ENCODE measurements around the gene ERC2. TPM values are rescaled to one million over a fixed set of nuclear protein-coding genes. Genes with fewer than 3 reads are reported as not detected.

ERC2 gene
- total RNA-seq, 1 donor from 2014 or later: 0.65 TPM

DNA sequence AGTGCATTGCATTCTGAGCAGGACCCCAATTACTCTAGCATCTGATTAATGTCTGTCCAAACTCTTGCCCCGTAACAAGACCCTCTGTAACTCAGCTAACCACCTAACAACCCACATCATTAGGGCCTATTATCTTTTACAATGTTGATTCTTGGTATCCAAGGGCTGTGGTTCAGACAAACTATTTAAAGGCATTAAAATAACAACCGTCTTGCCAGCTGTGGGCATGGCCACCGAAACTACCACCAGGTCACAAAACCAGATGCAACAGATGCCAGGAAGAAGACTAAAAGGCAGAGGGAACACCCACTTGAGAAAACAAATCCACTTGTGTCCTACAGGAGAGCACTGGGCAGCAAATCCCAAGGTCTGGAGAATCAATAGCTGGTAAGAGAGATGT lies 262.9 kb downstream of the ERC2 start:
- DNase-seq (ENCODE audit: low spot score): no peak
- H3K9me3 Mint-ChIP-seq (ENCODE audit: low read depth): no peaks in the 10 kb centered on the region
- no peak overlapping the region for H3K4me3 Mint-ChIP-seq (ENCODE audit: unreplicated experiment)
- no peak overlapping the region for H3K27ac Mint-ChIP-seq (ENCODE audit: unreplicated experiment)
- TF ChIP-seq, protein P1, sequence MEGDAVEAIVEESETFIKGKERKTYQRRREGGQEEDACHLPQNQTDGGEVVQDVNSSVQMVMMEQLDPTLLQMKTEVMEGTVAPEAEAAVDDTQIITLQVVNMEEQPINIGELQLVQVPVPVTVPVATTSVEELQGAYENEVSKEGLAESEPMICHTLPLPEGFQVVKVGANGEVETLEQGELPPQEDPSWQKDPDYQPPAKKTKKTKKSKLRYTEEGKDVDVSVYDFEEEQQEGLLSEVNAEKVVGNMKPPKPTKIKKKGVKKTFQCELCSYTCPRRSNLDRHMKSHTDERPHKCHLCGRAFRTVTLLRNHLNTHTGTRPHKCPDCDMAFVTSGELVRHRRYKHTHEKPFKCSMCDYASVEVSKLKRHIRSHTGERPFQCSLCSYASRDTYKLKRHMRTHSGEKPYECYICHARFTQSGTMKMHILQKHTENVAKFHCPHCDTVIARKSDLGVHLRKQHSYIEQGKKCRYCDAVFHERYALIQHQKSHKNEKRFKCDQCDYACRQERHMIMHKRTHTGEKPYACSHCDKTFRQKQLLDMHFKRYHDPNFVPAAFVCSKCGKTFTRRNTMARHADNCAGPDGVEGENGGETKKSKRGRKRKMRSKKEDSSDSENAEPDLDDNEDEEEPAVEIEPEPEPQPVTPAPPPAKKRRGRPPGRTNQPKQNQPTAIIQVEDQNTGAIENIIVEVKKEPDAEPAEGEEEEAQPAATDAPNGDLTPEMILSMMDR (IDR thresholded peaks at IDR 0.05): no peak
- H3K4me1 Mint-ChIP-seq (ENCODE audit: low read depth): peaks cover 4% of the 10 kb centered on the region
- no peaks in the 10 kb centered on the region for H3K36me3 Mint-ChIP-seq (ENCODE audit: low read depth)
- H3K27me3 Mint-ChIP-seq (ENCODE audit: low read depth): no peaks in the 10 kb centered on the region

DNA sequence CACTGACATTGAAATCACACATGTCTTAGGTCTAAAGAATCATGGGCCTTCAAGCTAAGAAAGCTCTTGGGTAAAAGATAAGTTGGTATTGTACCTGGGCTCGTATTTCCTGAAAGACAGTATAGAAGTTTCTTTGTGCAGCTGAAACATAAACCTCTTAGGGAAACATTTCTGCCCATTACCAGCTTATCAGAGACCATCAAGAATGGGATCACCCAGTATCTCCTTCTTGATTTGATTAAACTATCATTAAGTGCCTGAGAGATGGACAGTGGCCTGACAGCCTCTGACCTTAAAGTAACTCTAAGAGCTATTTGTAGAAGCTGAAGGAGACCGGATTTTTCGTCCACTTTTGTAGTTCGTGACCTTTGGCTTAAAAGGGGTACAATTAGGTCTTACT lies 265.3 kb downstream of the ERC2 start:
- Mint-ChIP-seq H3K27ac (ENCODE audit: unreplicated experiment) (no peak overlapping the region), H3K4me1 (ENCODE audit: low read depth) (peaks cover 12% of the 10 kb centered on the region), H3K4me3 (ENCODE audit: unreplicated experiment) (no peak overlapping the region), H3K36me3 (ENCODE audit: low read depth) (no peaks in the 10 kb centered on the region), H3K9me3 (ENCODE audit: low read depth) (no peaks in the 10 kb centered on the region), H3K27me3 (ENCODE audit: low read depth) (no peaks in the 10 kb centered on the region)
- no peak for DNase-seq (ENCODE audit: low spot score)
- TF ChIP-seq, protein P1 (IDR thresholded peaks at IDR 0.05): no peak

DNA sequence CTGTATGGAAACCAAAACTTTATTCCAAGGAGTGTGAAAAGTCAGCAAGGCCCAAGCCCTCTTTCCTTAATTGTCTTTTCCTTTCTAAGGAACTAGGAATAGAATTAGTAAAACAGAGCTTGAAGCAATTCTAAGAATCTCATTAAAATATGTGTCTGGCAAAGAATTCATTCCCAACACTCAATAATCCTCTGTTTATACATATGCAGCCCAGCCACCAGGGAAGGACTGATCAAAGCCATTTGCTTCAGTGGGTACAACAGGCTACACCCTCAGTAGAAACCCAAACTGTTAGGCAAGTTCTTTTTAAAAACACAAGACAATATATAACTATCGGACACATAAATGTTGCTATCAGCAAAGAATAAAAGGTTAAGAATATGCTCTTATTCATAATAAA lies 266.9 kb downstream of the ERC2 start:
- H3K9me3 Mint-ChIP-seq (ENCODE audit: low read depth): no peaks in the 10 kb centered on the region
- H3K36me3 Mint-ChIP-seq (ENCODE audit: low read depth): no peaks in the 10 kb centered on the region
- H3K4me3 Mint-ChIP-seq (ENCODE audit: unreplicated experiment): no peak overlapping the region
- TF ChIP-seq, protein P1 (IDR thresholded peaks at IDR 0.05): no peak
- no peak overlapping the region for H3K27ac Mint-ChIP-seq (ENCODE audit: unreplicated experiment)
- DNase-seq (ENCODE audit: low spot score): no peak
- H3K27me3 Mint-ChIP-seq (ENCODE audit: low read depth): no peaks in the 10 kb centered on the region
- peaks cover 12% of the 10 kb centered on the region for H3K4me1 Mint-ChIP-seq (ENCODE audit: low read depth)

DNA sequence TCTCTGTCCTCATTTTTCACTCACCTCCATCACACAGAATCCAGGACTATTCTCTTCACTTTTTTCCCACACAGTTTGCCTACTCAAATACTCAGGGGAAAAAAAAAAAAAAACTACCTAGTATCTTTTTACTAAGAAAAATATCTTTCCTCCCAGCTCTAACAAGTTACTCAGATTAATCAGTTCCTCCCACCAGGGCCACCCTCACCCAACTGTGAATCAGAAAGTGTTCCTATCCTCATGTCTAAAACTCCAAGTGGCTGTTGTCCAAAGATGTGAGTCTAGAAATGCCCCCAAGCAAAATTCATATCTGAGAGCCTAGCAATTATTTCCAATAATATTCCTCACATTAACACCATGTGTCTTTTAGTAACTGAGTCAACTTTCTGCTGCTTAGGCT lies 268.0 kb downstream of the ERC2 start:
- Mint-ChIP-seq H3K4me1 (ENCODE audit: low read depth) (peaks cover 9% of the 10 kb centered on the region), H3K27me3 (ENCODE audit: low read depth) (no peaks in the 10 kb centered on the region), H3K9me3 (ENCODE audit: low read depth) (no peaks in the 10 kb centered on the region), H3K27ac (ENCODE audit: unreplicated experiment) (no peak overlapping the region), H3K36me3 (ENCODE audit: low read depth) (no peaks in the 10 kb centered on the region), H3K4me3 (ENCODE audit: unreplicated experiment) (no peak overlapping the region)
- DNase-seq (ENCODE audit: low spot score): no peak
- TF ChIP-seq, protein P1 (IDR thresholded peaks at IDR 0.05): no peak

DNA sequence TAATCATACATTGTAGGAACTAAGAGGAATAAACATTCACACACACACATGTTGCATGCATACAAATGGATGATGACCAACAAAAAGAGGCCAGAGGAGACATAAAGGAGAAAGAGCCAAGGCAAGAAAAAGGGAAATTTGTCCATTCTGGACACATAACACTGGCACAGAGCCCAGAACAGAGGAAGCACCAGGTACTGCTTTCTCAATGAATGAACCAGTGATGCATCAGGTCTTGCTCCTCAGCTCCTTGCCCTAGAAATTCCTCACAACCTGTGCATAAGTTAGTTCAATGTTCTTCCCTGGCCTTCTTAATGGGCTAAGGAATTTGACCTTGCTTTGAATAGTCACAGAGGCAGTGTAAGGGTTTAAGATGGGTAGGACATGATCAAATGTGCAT lies 270.3 kb downstream of the ERC2 start:
- Mint-ChIP-seq H3K9me3 (ENCODE audit: low read depth) (no peaks in the 10 kb centered on the region), H3K27ac (ENCODE audit: unreplicated experiment) (no peak overlapping the region), H3K27me3 (ENCODE audit: low read depth) (no peaks in the 10 kb centered on the region), H3K36me3 (ENCODE audit: low read depth) (no peaks in the 10 kb centered on the region), H3K4me1 (ENCODE audit: low read depth) (peaks cover 9% of the 10 kb centered on the region), H3K4me3 (ENCODE audit: unreplicated experiment) (no peak overlapping the region)
- TF ChIP-seq, protein P1 (IDR thresholded peaks at IDR 0.05): no peak
- DNase-seq (ENCODE audit: low spot score): no peak

All from chondrocyte (in vitro differentiated cells).